MM.1S (cell line): ENCODE data around the gene GIPC2.

Experiments used
- DNase-seq: peaks from one replicate; pipeline ENCODE4 v3.0.0-alpha.2; 2015
- H2AFZ ChIP-seq: fragments of 300-600 bp; sonication (generic); 2 replicates; pipeline ENCODE4 v1.6.0; 2016; ENCODE audit warnings: antibody characterized with exemption, low read length
- H3F3A ChIP-seq: fragments of 300-600 bp; sonication (generic); 2 replicates; pipeline ENCODE4 v1.6.1; 2016; ENCODE audit warnings: mild to moderate bottlenecking, antibody characterized with exemption, low read length, moderate library complexity, mixed read lengths; ENCODE audit not compliant: insufficient read depth
- H3K27ac ChIP-seq: fragments of 300-600 bp; sonication (generic); 2 replicates; pipeline ENCODE4 v1.5.1; 2016; ENCODE audit warnings: mild to moderate bottlenecking, low read length
- H3K27me3 ChIP-seq: fragments of 300-600 bp; sonication (generic); replicated peaks from 2 replicates; pipeline ENCODE4 v1.6.0; 2016; ENCODE audit warnings: low read length; ENCODE audit not compliant: insufficient read depth
- H3K36me3 ChIP-seq: fragments of 300-600 bp; sonication (generic); replicated peaks from 2 replicates; pipeline ENCODE4 v1.6.1; 2016; ENCODE audit warnings: mild to moderate bottlenecking, low read length, mixed read lengths; ENCODE audit not compliant: insufficient read depth
- H3K4me1 ChIP-seq: fragments of 300-600 bp; sonication (generic); 2 replicates; pipeline ENCODE4 v1.6.1; 2016; ENCODE audit warnings: low read length, mixed read lengths
- H3K4me2 ChIP-seq: fragments of 300-600 bp; sonication (generic); 2 replicates; pipeline ENCODE4 v1.6.0; 2016; ENCODE audit warnings: low read depth, low read length
- H3K4me3 ChIP-seq: fragments of 300-600 bp; sonication (generic); 2 replicates; pipeline ENCODE4 v1.5.1; 2016; ENCODE audit warnings: low read length, mixed read lengths
- H3K79me2 ChIP-seq: fragments of 300-600 bp; sonication (generic); 2 replicates; pipeline ENCODE4 v1.6.1; 2016; ENCODE audit warnings: mixed run types, low read length, mixed read lengths
- H3K9ac ChIP-seq: fragments of 300-600 bp; sonication (generic); 2 replicates; pipeline ENCODE4 v1.6.1; 2016; ENCODE audit warnings: low read length, mixed read lengths
- H3K9me2 ChIP-seq: fragments of 300-600 bp; sonication (generic); replicated peaks from 2 replicates; pipeline ENCODE4 v1.6.1; 2016; ENCODE audit warnings: mild to moderate bottlenecking, low read length, mixed read lengths; ENCODE audit not compliant: insufficient read depth
- H3K9me3 ChIP-seq: fragments of 300-600 bp; sonication (generic); replicated peaks from 2 replicates; pipeline ENCODE4 v1.6.1; 2016; ENCODE audit warnings: mild to moderate bottlenecking, low read length, mixed read lengths; ENCODE audit not compliant: insufficient read depth
- H4K20me1 ChIP-seq: fragments of 300-600 bp; sonication (generic); 2 replicates; pipeline ENCODE4 v1.6.1; 2016; ENCODE audit warnings: mild to moderate bottlenecking, low read length, moderate library complexity, mixed read lengths; ENCODE audit not compliant: insufficient read depth
- CTCF ChIP-seq: fragments of 300-600 bp; sonication (generic); IDR thresholded peaks from 2 replicates; pipeline ENCODE4 v1.5.1; 2016; ENCODE audit warnings: antibody characterized with exemption, low read length, mixed read lengths
- EZH2 ChIP-seq: fragments of 300-600 bp; sonication (generic); optimal IDR thresholded peaks from 2 replicates; pipeline ENCODE3; 2017; ENCODE audit warnings: low read depth, mild to moderate bottlenecking, antibody characterized with exemption, low read length, mixed read lengths
- EZH2phosphoT487 ChIP-seq: fragments of 300-600 bp; sonication (generic); IDR thresholded peaks from 2 replicates; pipeline ENCODE4 v1.6.1; 2018; ENCODE audit warnings: antibody characterized with exemption, low read length

GIPC2 gene

GRCh38 chr1:78088015-78088414 lies 42.2 kb downstream of the GIPC2 start:
- H3K79me2 ChIP-seq = no peaks in the 10 kb centered on the region
- H3K9me3 ChIP-seq = no peaks in the 10 kb centered on the region
- no peak for DNase-seq
- H3K36me3 ChIP-seq = no peaks in the 10 kb centered on the region
- no peak overlapping the region for H3K4me3 ChIP-seq
- H3K27me3 ChIP-seq = no peaks in the 10 kb centered on the region
- H2AFZ ChIP-seq = no peak overlapping the region
- H4K20me1 ChIP-seq = no peaks in the 10 kb centered on the region
- no peaks in the 10 kb centered on the region for H3K9me2 ChIP-seq
- H3K4me2 ChIP-seq = no peak overlapping the region
- no peaks in the 10 kb centered on the region for H3F3A ChIP-seq
- no peaks in the 10 kb centered on the region for H3K4me1 ChIP-seq
- TF ChIP-seq EZH2 = no peak
- no peak overlapping the region for H3K9ac ChIP-seq
- no peak overlapping the region for H3K27ac ChIP-seq

- H3F3A ChIP-seq = no peaks in the 10 kb centered on the region
- no peak for TF ChIP-seq EZH2
- no peak for TF ChIP-seq CTCF
- TF ChIP-seq EZH2phosphoT487 = no peak
- H3K79me2 ChIP-seq = no peaks in the 10 kb centered on the region
- no peaks in the 10 kb centered on the region for H3K27me3 ChIP-seq
- H3K4me3 ChIP-seq = no peak overlapping the region
- no peak for DNase-seq
- no peak overlapping the region for H3K9ac ChIP-seq
- H4K20me1 ChIP-seq = no peaks in the 10 kb centered on the region
- no peaks in the 10 kb centered on the region for H3K4me1 ChIP-seq
- H3K9me2 ChIP-seq = no peaks in the 10 kb centered on the region
- H3K36me3 ChIP-seq = no peaks in the 10 kb centered on the region
- no peak overlapping the region for H2AFZ ChIP-seq
- H3K27ac ChIP-seq = no peak overlapping the region
- no peak overlapping the region for H3K4me2 ChIP-seq
- no peaks in the 10 kb centered on the region for H3K9me3 ChIP-seq
These were observed 42.7 kb downstream of the GIPC2 start for GRCh38 chr1:78088486-78088885.

GRCh38 chr1:78089010-78089409 lies 43.2 kb downstream of the GIPC2 start:
- Histone ChIP-seq H3K4me3 (no peak overlapping the region), H3K27ac (no peak overlapping the region), H4K20me1 (no peaks in the 10 kb centered on the region), H3F3A (no peaks in the 10 kb centered on the region), H3K36me3 (no peaks in the 10 kb centered on the region), H3K9me3 (no peaks in the 10 kb centered on the region), H3K79me2 (no peaks in the 10 kb centered on the region), H3K9me2 (no peaks in the 10 kb centered on the region), H3K4me1 (no peaks in the 10 kb centered on the region), H2AFZ (no peak overlapping the region), H3K4me2 (no peak overlapping the region), H3K27me3 (no peaks in the 10 kb centered on the region), H3K9ac (no peak overlapping the region)
- DNase-seq = no peak
- TF ChIP-seq CTCF = no peak
- no peak for TF ChIP-seq EZH2phosphoT487
- no peak for TF ChIP-seq EZH2

GRCh38 chr1:78090472-78091133 lies 44.8 kb downstream of the GIPC2 start:
- no peaks in the 10 kb centered on the region for H4K20me1 ChIP-seq
- TF ChIP-seq EZH2phosphoT487 (no peak), CTCF (no peak), EZH2 (no peak)
- no peak overlapping the region for H3K9ac ChIP-seq
- H3K9me2 ChIP-seq = no peaks in the 10 kb centered on the region
- H3K27me3 ChIP-seq = no peaks in the 10 kb centered on the region
- no peaks in the 10 kb centered on the region for H3K79me2 ChIP-seq
- H3K4me2 ChIP-seq = no peak overlapping the region
- H3K9me3 ChIP-seq = no peaks in the 10 kb centered on the region
- no peak overlapping the region for H2AFZ ChIP-seq
- no peaks in the 10 kb centered on the region for H3F3A ChIP-seq
- no peaks in the 10 kb centered on the region for H3K36me3 ChIP-seq
- DNase-seq = no peak
- H3K4me3 ChIP-seq = no peak overlapping the region
- no peaks in the 10 kb centered on the region for H3K4me1 ChIP-seq
- H3K27ac ChIP-seq = no peak overlapping the region
